IMR-90 (cell line): ENCODE measurements around the gene GPT2. TPM values are rescaled to one million over a fixed set of nuclear protein-coding genes. Genes with fewer than 3 reads are reported as not detected.

ENCODE experiments used
- ATAC-seq: fragments of 200-7000 bp; cut with Tn5 transposase; 2 replicates; pipeline ENCODE4 v1.9.1; 2020; ENCODE audit warnings: low read depth, mild to moderate bottlenecking, moderate library complexity
- BruUV-seq: library from RNA; stranded (reverse); fragments of 400-500 nt; replicated peaks from 2 replicates; lab custom pipeline; 2021; lab: Mats Ljungman, UMichigan
- CTCF ChIA-PET: fragments of 300-600 bp; formaldehyde crosslinking; extraction: SDS; loops from one replicate; lab custom pipeline; 2021; ENCODE audit warnings: antibody characterized with exemption; lab: Yijun Ruan, JAX
- POLR2A ChIA-PET: fragments of 300-600 bp; sonication (Branson Sonifier 250); formaldehyde crosslinking; loops from one replicate; lab custom pipeline; 2022; ENCODE audit warnings: antibody characterized with exemption; ENCODE audit not compliant: unreplicated experiment; lab: Charles Lee
- DNase-seq: peaks from one replicate; pipeline ENCODE4 v3.0.0; 2013
- H2AFZ ChIP-seq: replicated peaks from 2 replicates; pipeline ENCODE3; 2013; ENCODE audit warnings: low read length, mild to moderate bottlenecking; ENCODE audit not compliant: poor library complexity
- H2AK5ac ChIP-seq: 2 replicates; pipeline ENCODE4 v1.6.1; 2013; ENCODE audit warnings: low read depth, low read length, inconsistent platforms
- H2AK9ac ChIP-seq: replicated peaks from 2 replicates; pipeline ENCODE3; 2013; ENCODE audit warnings: mild to moderate bottlenecking, low read depth, low read length, moderate library complexity; ENCODE audit not compliant: poor library complexity
- H2BK120ac ChIP-seq: 2 replicates; pipeline ENCODE4 v1.6.1; 2013; ENCODE audit warnings: low read depth, low read length, inconsistent platforms
- H2BK15ac ChIP-seq: 3 replicates; pipeline ENCODE4 v1.6.1; 2013; ENCODE audit warnings: low read depth, low read length, inconsistent platforms
- H2BK20ac ChIP-seq: 2 replicates; pipeline ENCODE4 v1.6.1; 2013; ENCODE audit warnings: low read depth, mild to moderate bottlenecking, inconsistent platforms, low read length, moderate library complexity
- H2BK5ac ChIP-seq: 2 replicates; pipeline ENCODE4 v1.6.1; 2013; ENCODE audit warnings: mild to moderate bottlenecking, low read depth, low read length, inconsistent platforms; ENCODE audit not compliant: poor library complexity, severe bottlenecking
- H3K14ac ChIP-seq: replicated peaks from 2 replicates; pipeline ENCODE4 v1.6.1; 2013; ENCODE audit warnings: low read depth, low read length, inconsistent platforms
- H3K18ac ChIP-seq: 2 replicates; pipeline ENCODE4 v1.6.1; 2013; ENCODE audit warnings: low read depth, low read length, control low read depth
- H3K23ac ChIP-seq: 2 replicates; pipeline ENCODE4 v1.6.1; 2013; ENCODE audit warnings: low read depth, low read length, inconsistent platforms
- H3K27ac ChIP-seq: 2 replicates; pipeline ENCODE4 v1.5.1; 2013; ENCODE audit warnings: mild to moderate bottlenecking, control low read depth, low read length; ENCODE audit not compliant: insufficient read depth
- H3K27me3 ChIP-seq: 2 replicates; pipeline ENCODE4 v1.6.1; 2013; ENCODE audit warnings: low read length; ENCODE audit not compliant: control insufficient read depth, insufficient read depth
- H3K36me3 ChIP-seq: 2 replicates; pipeline ENCODE4 v1.6.1; 2013; ENCODE audit warnings: low read length, mixed read lengths; ENCODE audit not compliant: control insufficient read depth, insufficient read depth
- H3K4ac ChIP-seq: 2 replicates; pipeline ENCODE4 v1.6.1; 2013; ENCODE audit warnings: low read depth, low read length, inconsistent platforms
- H3K4me1 ChIP-seq: 2 replicates; pipeline ENCODE4 v1.6.1; 2013; ENCODE audit warnings: low read length, mixed read lengths; ENCODE audit not compliant: control insufficient read depth, insufficient read depth
- H3K4me2 ChIP-seq: 2 replicates; pipeline ENCODE4 v1.6.1; 2013; ENCODE audit warnings: low read depth, mild to moderate bottlenecking, control low read depth, low read length, moderate library complexity
- H3K4me3 ChIP-seq: 2 replicates; pipeline ENCODE4 v1.5.1; 2013; ENCODE audit warnings: low read depth, mild to moderate bottlenecking, control low read depth, low read length, moderate library complexity; ENCODE audit not compliant: insufficient read depth
- H3K56ac ChIP-seq: 2 replicates; pipeline ENCODE4 v1.6.1; 2013; ENCODE audit warnings: low read length, inconsistent platforms; ENCODE audit not compliant: insufficient read depth; ENCODE audit errors: extremely low read depth
- H3K79me1 ChIP-seq, 2 experiments: 2 replicates each; pipeline ENCODE4 v1.6.1; 2013; ENCODE audit warnings: low read length in 2 of 2, inconsistent platforms in 1 of 2, low read depth in 1 of 2
- H3K9ac ChIP-seq: 2 replicates; pipeline ENCODE4 v1.6.1; 2013; ENCODE audit warnings: low read depth, low read length, control low read depth
- H3K9me1 ChIP-seq: 2 replicates; pipeline ENCODE4 v1.6.1; 2013; ENCODE audit warnings: low read length, inconsistent platforms; ENCODE audit not compliant: insufficient read depth
- H3K9me3 ChIP-seq: 2 replicates; pipeline ENCODE4 v1.6.1; 2013; ENCODE audit warnings: low read length; ENCODE audit not compliant: control insufficient read depth, insufficient read depth
- H4K20me1 ChIP-seq: 2 replicates; pipeline ENCODE4 v1.6.1; 2013; ENCODE audit warnings: low read length, inconsistent platforms; ENCODE audit not compliant: insufficient read depth
- H4K5ac ChIP-seq: 2 replicates; pipeline ENCODE4 v1.6.1; 2013; ENCODE audit warnings: mild to moderate bottlenecking, low read depth, low read length, control low read depth
- H4K8ac ChIP-seq, 2 experiments: 2 replicates each; pipeline ENCODE4 v1.6.1; 2013; ENCODE audit warnings: low read depth in 2 of 2, low read length in 2 of 2, control low read depth in 1 of 2, inconsistent platforms in 1 of 2
- H4K91ac ChIP-seq: 2 replicates; pipeline ENCODE4 v1.6.1; 2013; ENCODE audit warnings: low read depth, low read length, inconsistent platforms; ENCODE audit not compliant: insufficient read depth
- CEBPB ChIP-seq: IDR thresholded peaks from 2 replicates; pipeline ENCODE4 v1.6.1; 2012; ENCODE audit warnings: low read depth, low read length, improper control_type of control experiment
- CHD1 ChIP-seq: IDR thresholded peaks from 2 replicates; pipeline ENCODE4 v1.6.1; 2012; ENCODE audit warnings: low read depth, low read length, improper control_type of control experiment
- CTCF ChIP-seq: conservative IDR thresholded peaks from 2 replicates; pipeline ENCODE4 v1.5.1; 2012; ENCODE audit warnings: mild to moderate bottlenecking, low read depth, low read length, improper control_type of control experiment
- MXI1 ChIP-seq: IDR thresholded peaks from 2 replicates; pipeline ENCODE4 v1.6.1; 2012; ENCODE audit warnings: low read depth, mild to moderate bottlenecking, low read length, moderate library complexity, borderline replicate concordance
- NFE2L2 ChIP-seq: fragments of 150-350 bp; IDR thresholded peaks from 2 replicates; pipeline ENCODE4 v1.6.1; 2016; ENCODE audit warnings: low read depth, mild to moderate bottlenecking, low read length
- RAD21 ChIP-seq: IDR thresholded peaks from 2 replicates; pipeline ENCODE4 v1.6.1; 2012; ENCODE audit warnings: low read length, improper control_type of control experiment
- RCOR1 ChIP-seq: IDR thresholded peaks from 2 replicates; pipeline ENCODE4 v1.6.1; 2012; ENCODE audit warnings: mild to moderate bottlenecking, low read length, improper control_type of control experiment; ENCODE audit not compliant: insufficient replicate concordance
- SMC3 ChIP-seq: fragments of 150-350 bp; IDR thresholded peaks from 2 replicates; pipeline ENCODE4 v1.6.1; 2016; ENCODE audit warnings: low read depth, mild to moderate bottlenecking, antibody characterized with exemption, low read length, moderate library complexity
- USF2 ChIP-seq: fragments of 150-350 bp; IDR thresholded peaks from 2 replicates; pipeline ENCODE4 v1.6.1; 2017; ENCODE audit warnings: mild to moderate bottlenecking, antibody characterized with exemption, low read length, low read depth
- WGBS, 2 experiments: methylation state at CpG; one replicate each; pipeline versions ENCODE4 v1.1.5 to v1.1.7; 2013; ENCODE audit warnings: missing lambda C conversion rate in 2 of 2; ENCODE audit not compliant: insufficient read length in 1 of 2; ENCODE audit errors: extremely low coverage in 2 of 2; 5-methylcytosine and 5-hydroxymethylcytosine counted together
- dilution Hi-C: fragments of 300-500 bp; cut with HindIII; formaldehyde crosslinking; loops from one replicate; pipeline ENCODE4 v1.14.3; 2018; ENCODE audit warnings: low sequenced_read_pairs; ENCODE audit not compliant: unreplicated experiment
- in situ Hi-C: fragments of 300-500 bp; cut with MboI; formaldehyde crosslinking; loops from 3 replicates; pipeline ENCODE4 v1.14.3; 2019; ENCODE audit warnings: low sequenced_read_pairs, inconsistent platforms, mixed read lengths
- intact Hi-C: fragments of 100-400 bp; cut with micrococcal nuclease; formaldehyde crosslinking; loops from 2 replicates; pipeline ENCODE4 v1.10.0; 2022
- polyA plus RNA-seq, 3 experiments: library from polyadenylated mRNA; depleted of rRNA; stranded (reverse); fragments of >200 nt; gene quantifications; 2 replicates each; pipeline ENCODE4 v1.2.3, GENCODE V29; 2012; ENCODE audit warnings: low replicate concordance in 1 of 3
- total RNA-seq: library from RNA; depleted of rRNA; stranded (reverse); fragments of >200 nt; gene quantifications from 2 replicates; pipeline ENCODE4 v1.2.3, GENCODE V29; 2012
- TF ChIP-seq, protein P1 (sequence below): fragments of 150-350 bp; IDR thresholded peaks from 2 replicates; pipeline ENCODE4 v1.6.1; 2016; ENCODE audit warnings: low read depth, mild to moderate bottlenecking, low read length, moderate library complexity, borderline replicate concordance

The GPT2 gene
- total and polyA plus RNA-seq, 2 of the 4 experiments (the other 2 are of a cell fraction) = 26.4 to 31.5 TPM

GRCh38 chr16:46842192-46842895 is 41.8 kb upstream of the GPT2 start:
- no peak overlapping the region for H4K5ac ChIP-seq
- H3K23ac ChIP-seq = no peak overlapping the region
- BruUV-seq = no TSS peak
- no peak overlapping the region for H4K91ac ChIP-seq
- H3K4me1 ChIP-seq = peaks cover 2% of the 10 kb centered on the region; the same call in 1 of the 2 replicates
- H2BK120ac ChIP-seq = no peak overlapping the region
- H3K9me3 ChIP-seq = peaks cover 4% of the 10 kb centered on the region; the same call in 1 of the 2 replicates
- no peaks in the 10 kb centered on the region for H3K9me1 ChIP-seq
- TF ChIP-seq CHD1 (no peak), RCOR1 (no peak), CTCF (no peak), RAD21 (no peak), USF2 (no peak), MXI1 (no peak), SMC3 (no peak), NFE2L2 (no peak), CEBPB (no peak)
- TF ChIP-seq, protein P1, sequence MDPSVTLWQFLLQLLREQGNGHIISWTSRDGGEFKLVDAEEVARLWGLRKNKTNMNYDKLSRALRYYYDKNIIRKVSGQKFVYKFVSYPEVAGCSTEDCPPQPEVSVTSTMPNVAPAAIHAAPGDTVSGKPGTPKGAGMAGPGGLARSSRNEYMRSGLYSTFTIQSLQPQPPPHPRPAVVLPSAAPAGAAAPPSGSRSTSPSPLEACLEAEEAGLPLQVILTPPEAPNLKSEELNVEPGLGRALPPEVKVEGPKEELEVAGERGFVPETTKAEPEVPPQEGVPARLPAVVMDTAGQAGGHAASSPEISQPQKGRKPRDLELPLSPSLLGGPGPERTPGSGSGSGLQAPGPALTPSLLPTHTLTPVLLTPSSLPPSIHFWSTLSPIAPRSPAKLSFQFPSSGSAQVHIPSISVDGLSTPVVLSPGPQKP = no peak
- DNase-seq (no peak), ATAC-seq (no peak)
- no peaks in the 10 kb centered on the region for H3K27me3 ChIP-seq
- no peak overlapping the region for H3K9ac ChIP-seq
- no peak overlapping the region for H2BK20ac ChIP-seq
- H2AK5ac ChIP-seq = no peak overlapping the region
- no peak overlapping the region for H2AK9ac ChIP-seq
- no peak overlapping the region for H3K18ac ChIP-seq
- H2BK15ac ChIP-seq = no peak overlapping the region
- no peak overlapping the region for H2BK5ac ChIP-seq
- H3K14ac ChIP-seq = no peak overlapping the region
- H2AFZ ChIP-seq = no peak overlapping the region
- H3K27ac ChIP-seq = no peak overlapping the region
- no peak overlapping the region for H3K56ac ChIP-seq
- CTCF ChIA-PET = interaction anchor here (0.7 kb wide), 1 partner anchor 11 kb away, joined by 7 read pairs; the partner anchor contains the start of gene C16orf87
- intact Hi-C loops (no loop called here), in situ Hi-C loops (no loop called here), dilution Hi-C loops (no loop called here)
- H3K4ac ChIP-seq = no peak overlapping the region
- H3K79me1 ChIP-seq = no peaks in the 10 kb centered on the region
- no peaks in the 10 kb centered on the region for H3K36me3 ChIP-seq
- no peak overlapping the region for H4K8ac ChIP-seq
- POLR2A ChIA-PET = no interaction called here
- no peak overlapping the region for H3K4me3 ChIP-seq
- no peaks in the 10 kb centered on the region for H4K20me1 ChIP-seq
- WGBS, 2 experiments = 96% methylated on average over 11 of the region's 18 CpGs; no CpG with 5 or more reads in 1 of the 2 experiments
- H3K4me2 ChIP-seq = no peak overlapping the region
